IMR-90 (cell line): Measurements from ENCODE around the gene CDHR2. TPM values are rescaled to one million over a fixed set of nuclear protein-coding genes. Genes with fewer than 3 reads are reported as not detected.

ENCODE experiments used
- ATAC-seq: fragments of 200-7000 bp; cut with Tn5 transposase; 2 replicates; pipeline ENCODE4 v1.9.1; 2020; ENCODE audit warnings: low read depth, mild to moderate bottlenecking, moderate library complexity
- BruUV-seq: library from RNA; stranded (reverse); fragments of 400-500 nt; replicated peaks from 2 replicates; lab custom pipeline; 2021; lab: Mats Ljungman, UMichigan
- CTCF ChIA-PET: fragments of 300-600 bp; formaldehyde crosslinking; extraction: SDS; loops from one replicate; lab custom pipeline; 2021; ENCODE audit warnings: antibody characterized with exemption; lab: Yijun Ruan, JAX
- POLR2A ChIA-PET: fragments of 300-600 bp; sonication (Branson Sonifier 250); formaldehyde crosslinking; loops from one replicate; lab custom pipeline; 2022; ENCODE audit warnings: antibody characterized with exemption; ENCODE audit not compliant: unreplicated experiment; lab: Charles Lee
- DNase-seq: peaks from one replicate; pipeline ENCODE4 v3.0.0; 2013
- H2AFZ ChIP-seq: replicated peaks from 2 replicates; pipeline ENCODE3; 2013; ENCODE audit warnings: low read length, mild to moderate bottlenecking; ENCODE audit not compliant: poor library complexity
- H2AK5ac ChIP-seq: 2 replicates; pipeline ENCODE4 v1.6.1; 2013; ENCODE audit warnings: low read depth, low read length, inconsistent platforms
- H2AK9ac ChIP-seq: replicated peaks from 2 replicates; pipeline ENCODE3; 2013; ENCODE audit warnings: mild to moderate bottlenecking, low read depth, low read length, moderate library complexity; ENCODE audit not compliant: poor library complexity
- H2BK120ac ChIP-seq: 2 replicates; pipeline ENCODE4 v1.6.1; 2013; ENCODE audit warnings: low read depth, low read length, inconsistent platforms
- H2BK15ac ChIP-seq: 3 replicates; pipeline ENCODE4 v1.6.1; 2013; ENCODE audit warnings: low read depth, low read length, inconsistent platforms
- H2BK20ac ChIP-seq: 2 replicates; pipeline ENCODE4 v1.6.1; 2013; ENCODE audit warnings: low read depth, mild to moderate bottlenecking, inconsistent platforms, low read length, moderate library complexity
- H2BK5ac ChIP-seq: 2 replicates; pipeline ENCODE4 v1.6.1; 2013; ENCODE audit warnings: mild to moderate bottlenecking, low read depth, low read length, inconsistent platforms; ENCODE audit not compliant: poor library complexity, severe bottlenecking
- H3K14ac ChIP-seq: replicated peaks from 2 replicates; pipeline ENCODE4 v1.6.1; 2013; ENCODE audit warnings: low read depth, low read length, inconsistent platforms
- H3K18ac ChIP-seq: 2 replicates; pipeline ENCODE4 v1.6.1; 2013; ENCODE audit warnings: low read depth, low read length, control low read depth
- H3K23ac ChIP-seq: 2 replicates; pipeline ENCODE4 v1.6.1; 2013; ENCODE audit warnings: low read depth, low read length, inconsistent platforms
- H3K27ac ChIP-seq: 2 replicates; pipeline ENCODE4 v1.5.1; 2013; ENCODE audit warnings: mild to moderate bottlenecking, control low read depth, low read length; ENCODE audit not compliant: insufficient read depth
- H3K27me3 ChIP-seq: 2 replicates; pipeline ENCODE4 v1.6.1; 2013; ENCODE audit warnings: low read length; ENCODE audit not compliant: control insufficient read depth, insufficient read depth
- H3K36me3 ChIP-seq: 2 replicates; pipeline ENCODE4 v1.6.1; 2013; ENCODE audit warnings: low read length, mixed read lengths; ENCODE audit not compliant: control insufficient read depth, insufficient read depth
- H3K4ac ChIP-seq: 2 replicates; pipeline ENCODE4 v1.6.1; 2013; ENCODE audit warnings: low read depth, low read length, inconsistent platforms
- H3K4me1 ChIP-seq: 2 replicates; pipeline ENCODE4 v1.6.1; 2013; ENCODE audit warnings: low read length, mixed read lengths; ENCODE audit not compliant: control insufficient read depth, insufficient read depth
- H3K4me2 ChIP-seq: 2 replicates; pipeline ENCODE4 v1.6.1; 2013; ENCODE audit warnings: low read depth, mild to moderate bottlenecking, control low read depth, low read length, moderate library complexity
- H3K4me3 ChIP-seq: 2 replicates; pipeline ENCODE4 v1.5.1; 2013; ENCODE audit warnings: low read depth, mild to moderate bottlenecking, control low read depth, low read length, moderate library complexity; ENCODE audit not compliant: insufficient read depth
- H3K56ac ChIP-seq: 2 replicates; pipeline ENCODE4 v1.6.1; 2013; ENCODE audit warnings: low read length, inconsistent platforms; ENCODE audit not compliant: insufficient read depth; ENCODE audit errors: extremely low read depth
- H3K79me1 ChIP-seq, 2 experiments: 2 replicates each; pipeline ENCODE4 v1.6.1; 2013; ENCODE audit warnings: low read length in 2 of 2, inconsistent platforms in 1 of 2, low read depth in 1 of 2
- H3K9ac ChIP-seq: 2 replicates; pipeline ENCODE4 v1.6.1; 2013; ENCODE audit warnings: low read depth, low read length, control low read depth
- H3K9me1 ChIP-seq: 2 replicates; pipeline ENCODE4 v1.6.1; 2013; ENCODE audit warnings: low read length, inconsistent platforms; ENCODE audit not compliant: insufficient read depth
- H3K9me3 ChIP-seq: 2 replicates; pipeline ENCODE4 v1.6.1; 2013; ENCODE audit warnings: low read length; ENCODE audit not compliant: control insufficient read depth, insufficient read depth
- H4K20me1 ChIP-seq: 2 replicates; pipeline ENCODE4 v1.6.1; 2013; ENCODE audit warnings: low read length, inconsistent platforms; ENCODE audit not compliant: insufficient read depth
- H4K5ac ChIP-seq: 2 replicates; pipeline ENCODE4 v1.6.1; 2013; ENCODE audit warnings: mild to moderate bottlenecking, low read depth, low read length, control low read depth
- H4K8ac ChIP-seq, 2 experiments: 2 replicates each; pipeline ENCODE4 v1.6.1; 2013; ENCODE audit warnings: low read depth in 2 of 2, low read length in 2 of 2, control low read depth in 1 of 2, inconsistent platforms in 1 of 2
- H4K91ac ChIP-seq: 2 replicates; pipeline ENCODE4 v1.6.1; 2013; ENCODE audit warnings: low read depth, low read length, inconsistent platforms; ENCODE audit not compliant: insufficient read depth
- BHLHE40 ChIP-seq: fragments of 150-350 bp; IDR thresholded peaks from 2 replicates; pipeline ENCODE4 v1.6.1; 2016; ENCODE audit warnings: mild to moderate bottlenecking, low read depth, low read length
- CEBPB ChIP-seq: IDR thresholded peaks from 2 replicates; pipeline ENCODE4 v1.6.1; 2012; ENCODE audit warnings: low read depth, low read length, improper control_type of control experiment
- CHD1 ChIP-seq: IDR thresholded peaks from 2 replicates; pipeline ENCODE4 v1.6.1; 2012; ENCODE audit warnings: low read depth, low read length, improper control_type of control experiment
- FOS ChIP-seq: fragments of 150-350 bp; IDR thresholded peaks from 2 replicates; pipeline ENCODE4 v1.6.1; 2016; ENCODE audit warnings: low read depth, low read length
- MAFK ChIP-seq: IDR thresholded peaks from 2 replicates; pipeline ENCODE4 v1.6.1; 2012; ENCODE audit warnings: low read depth, low read length, improper control_type of control experiment
- MAZ ChIP-seq: IDR thresholded peaks from 2 replicates; pipeline ENCODE4 v1.6.1; 2012; ENCODE audit warnings: low read depth, mild to moderate bottlenecking, low read length, improper control_type of control experiment, moderate library complexity, borderline replicate concordance
- MXI1 ChIP-seq: IDR thresholded peaks from 2 replicates; pipeline ENCODE4 v1.6.1; 2012; ENCODE audit warnings: low read depth, mild to moderate bottlenecking, low read length, moderate library complexity, borderline replicate concordance
- NFE2L2 ChIP-seq: fragments of 150-350 bp; IDR thresholded peaks from 2 replicates; pipeline ENCODE4 v1.6.1; 2016; ENCODE audit warnings: low read depth, mild to moderate bottlenecking, low read length
- POLR2A ChIP-seq: IDR thresholded peaks from 2 replicates; pipeline ENCODE4 v1.6.1; 2012; ENCODE audit warnings: mild to moderate bottlenecking, low read depth, low read length
- RAD21 ChIP-seq: IDR thresholded peaks from 2 replicates; pipeline ENCODE4 v1.6.1; 2012; ENCODE audit warnings: low read length, improper control_type of control experiment
- RCOR1 ChIP-seq: IDR thresholded peaks from 2 replicates; pipeline ENCODE4 v1.6.1; 2012; ENCODE audit warnings: mild to moderate bottlenecking, low read length, improper control_type of control experiment; ENCODE audit not compliant: insufficient replicate concordance
- RFX5 ChIP-seq: IDR thresholded peaks from 2 replicates; pipeline ENCODE4 v1.8.0; 2012; ENCODE audit warnings: low read depth, mild to moderate bottlenecking, low read length, moderate library complexity
- SMC3 ChIP-seq: fragments of 150-350 bp; IDR thresholded peaks from 2 replicates; pipeline ENCODE4 v1.6.1; 2016; ENCODE audit warnings: low read depth, mild to moderate bottlenecking, antibody characterized with exemption, low read length, moderate library complexity
- WGBS, 2 experiments: methylation state at CpG; one replicate each; pipeline versions ENCODE4 v1.1.5 to v1.1.7; 2013; ENCODE audit warnings: missing lambda C conversion rate in 2 of 2; ENCODE audit not compliant: insufficient read length in 1 of 2; ENCODE audit errors: extremely low coverage in 2 of 2; 5-methylcytosine and 5-hydroxymethylcytosine counted together
- dilution Hi-C: fragments of 300-500 bp; cut with HindIII; formaldehyde crosslinking; loops from one replicate; pipeline ENCODE4 v1.14.3; 2018; ENCODE audit warnings: low sequenced_read_pairs; ENCODE audit not compliant: unreplicated experiment
- in situ Hi-C: fragments of 300-500 bp; cut with MboI; formaldehyde crosslinking; loops from 3 replicates; pipeline ENCODE4 v1.14.3; 2019; ENCODE audit warnings: low sequenced_read_pairs, inconsistent platforms, mixed read lengths
- intact Hi-C: fragments of 100-400 bp; cut with micrococcal nuclease; formaldehyde crosslinking; loops from 2 replicates; pipeline ENCODE4 v1.10.0; 2022
- polyA plus RNA-seq, 3 experiments: library from polyadenylated mRNA; depleted of rRNA; stranded (reverse); fragments of >200 nt; gene quantifications; 2 replicates each; pipeline ENCODE4 v1.2.3, GENCODE V29; 2012; ENCODE audit warnings: low replicate concordance in 1 of 3
- total RNA-seq: library from RNA; depleted of rRNA; stranded (reverse); fragments of >200 nt; gene quantifications from 2 replicates; pipeline ENCODE4 v1.2.3, GENCODE V29; 2012
- TF ChIP-seq, protein P1 (sequence below): fragments of 150-350 bp; IDR thresholded peaks from 2 replicates; pipeline ENCODE4 v1.6.1; 2016; ENCODE audit warnings: low read depth, mild to moderate bottlenecking, low read length, moderate library complexity, borderline replicate concordance
- TF ChIP-seq, protein P2 (sequence below): conservative IDR thresholded peaks from 2 replicates; pipeline ENCODE4 v1.5.1; 2012; ENCODE audit warnings: mild to moderate bottlenecking, low read depth, low read length, improper control_type of control experiment
- TF ChIP-seq, protein P3 (sequence below): fragments of 150-350 bp; IDR thresholded peaks from 2 replicates; pipeline ENCODE4 v1.6.1; 2017; ENCODE audit warnings: mild to moderate bottlenecking, antibody characterized with exemption, low read length, low read depth

Gene CDHR2
- total and polyA plus RNA-seq, 2 of the 4 experiments (the other 2 are of a cell fraction) = not detected

DNA sequence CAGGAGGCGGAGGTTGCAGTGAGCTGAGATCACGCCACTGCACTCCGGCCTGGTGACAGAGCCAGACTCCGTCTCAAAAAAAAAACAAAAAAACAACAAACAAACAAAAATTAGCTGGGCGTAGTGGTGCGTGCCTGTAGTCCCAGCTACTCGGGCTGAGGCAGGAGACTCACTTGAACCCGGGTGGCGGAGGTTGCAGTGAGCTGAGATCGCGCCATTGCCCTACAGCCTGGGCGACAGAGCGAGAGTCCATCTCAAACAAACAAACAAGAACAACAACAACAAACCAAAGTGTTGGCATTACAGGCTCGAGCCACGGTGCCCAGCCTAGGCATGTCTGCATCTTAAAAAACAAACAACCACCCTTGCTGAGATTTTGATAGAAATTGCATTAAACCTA lies 24.2 kb upstream of the CDHR2 start:
- no peak overlapping the region for H3K18ac ChIP-seq
- H3K27ac ChIP-seq = no peak overlapping the region
- H2BK5ac ChIP-seq = no peak overlapping the region
- no peak overlapping the region for H4K91ac ChIP-seq
- no peak for DNase-seq
- no peak overlapping the region for H3K4ac ChIP-seq
- ATAC-seq = no peak
- intact Hi-C loops = no loop called here
- no peak overlapping the region for H3K14ac ChIP-seq
- POLR2A ChIA-PET = no interaction called here
- no peaks in the 10 kb centered on the region for H3K4me1 ChIP-seq
- H2BK120ac ChIP-seq = no peak overlapping the region
- no peak overlapping the region for H3K56ac ChIP-seq
- H3K23ac ChIP-seq = no peak overlapping the region
- H3K4me3 ChIP-seq = no peak overlapping the region
- CTCF ChIA-PET = no interaction called here
- no peak overlapping the region for H2AK5ac ChIP-seq
- no peaks in the 10 kb centered on the region for H3K9me3 ChIP-seq
- H4K8ac ChIP-seq = no peak overlapping the region
- H3K36me3 ChIP-seq = peaks cover 30% of the 10 kb centered on the region
- no peak overlapping the region for H2AK9ac ChIP-seq
- H4K5ac ChIP-seq = no peak overlapping the region
- dilution Hi-C loops = no loop called here
- H3K4me2 ChIP-seq = no peak overlapping the region
- no peaks in the 10 kb centered on the region for H4K20me1 ChIP-seq
- no peak overlapping the region for H2BK15ac ChIP-seq
- no peaks in the 10 kb centered on the region for H3K9me1 ChIP-seq
- H3K79me1 ChIP-seq = no peaks in the 10 kb centered on the region
- in situ Hi-C loops = no loop called here
- BruUV-seq = no TSS peak
- H2AFZ ChIP-seq = no peak overlapping the region
- H2BK20ac ChIP-seq = no peak overlapping the region
- H3K9ac ChIP-seq = no peak overlapping the region
- TF ChIP-seq POLR2A = no peak
- TF ChIP-seq SMC3 = no peak
- no peak for TF ChIP-seq RAD21
- TF ChIP-seq RFX5 = no peak
- TF ChIP-seq, protein P1, sequence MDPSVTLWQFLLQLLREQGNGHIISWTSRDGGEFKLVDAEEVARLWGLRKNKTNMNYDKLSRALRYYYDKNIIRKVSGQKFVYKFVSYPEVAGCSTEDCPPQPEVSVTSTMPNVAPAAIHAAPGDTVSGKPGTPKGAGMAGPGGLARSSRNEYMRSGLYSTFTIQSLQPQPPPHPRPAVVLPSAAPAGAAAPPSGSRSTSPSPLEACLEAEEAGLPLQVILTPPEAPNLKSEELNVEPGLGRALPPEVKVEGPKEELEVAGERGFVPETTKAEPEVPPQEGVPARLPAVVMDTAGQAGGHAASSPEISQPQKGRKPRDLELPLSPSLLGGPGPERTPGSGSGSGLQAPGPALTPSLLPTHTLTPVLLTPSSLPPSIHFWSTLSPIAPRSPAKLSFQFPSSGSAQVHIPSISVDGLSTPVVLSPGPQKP = no peak
- TF ChIP-seq, protein P2, sequence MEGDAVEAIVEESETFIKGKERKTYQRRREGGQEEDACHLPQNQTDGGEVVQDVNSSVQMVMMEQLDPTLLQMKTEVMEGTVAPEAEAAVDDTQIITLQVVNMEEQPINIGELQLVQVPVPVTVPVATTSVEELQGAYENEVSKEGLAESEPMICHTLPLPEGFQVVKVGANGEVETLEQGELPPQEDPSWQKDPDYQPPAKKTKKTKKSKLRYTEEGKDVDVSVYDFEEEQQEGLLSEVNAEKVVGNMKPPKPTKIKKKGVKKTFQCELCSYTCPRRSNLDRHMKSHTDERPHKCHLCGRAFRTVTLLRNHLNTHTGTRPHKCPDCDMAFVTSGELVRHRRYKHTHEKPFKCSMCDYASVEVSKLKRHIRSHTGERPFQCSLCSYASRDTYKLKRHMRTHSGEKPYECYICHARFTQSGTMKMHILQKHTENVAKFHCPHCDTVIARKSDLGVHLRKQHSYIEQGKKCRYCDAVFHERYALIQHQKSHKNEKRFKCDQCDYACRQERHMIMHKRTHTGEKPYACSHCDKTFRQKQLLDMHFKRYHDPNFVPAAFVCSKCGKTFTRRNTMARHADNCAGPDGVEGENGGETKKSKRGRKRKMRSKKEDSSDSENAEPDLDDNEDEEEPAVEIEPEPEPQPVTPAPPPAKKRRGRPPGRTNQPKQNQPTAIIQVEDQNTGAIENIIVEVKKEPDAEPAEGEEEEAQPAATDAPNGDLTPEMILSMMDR = no peak
- no peak for TF ChIP-seq NFE2L2
- TF ChIP-seq MAZ = no peak
- TF ChIP-seq, protein P3, sequence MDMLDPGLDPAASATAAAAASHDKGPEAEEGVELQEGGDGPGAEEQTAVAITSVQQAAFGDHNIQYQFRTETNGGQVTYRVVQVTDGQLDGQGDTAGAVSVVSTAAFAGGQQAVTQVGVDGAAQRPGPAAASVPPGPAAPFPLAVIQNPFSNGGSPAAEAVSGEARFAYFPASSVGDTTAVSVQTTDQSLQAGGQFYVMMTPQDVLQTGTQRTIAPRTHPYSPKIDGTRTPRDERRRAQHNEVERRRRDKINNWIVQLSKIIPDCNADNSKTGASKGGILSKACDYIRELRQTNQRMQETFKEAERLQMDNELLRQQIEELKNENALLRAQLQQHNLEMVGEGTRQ = no peak
- no peak for TF ChIP-seq CEBPB
- TF ChIP-seq BHLHE40 = no peak
- no peak for TF ChIP-seq MAFK
- no peak for TF ChIP-seq FOS
- no peak for TF ChIP-seq CHD1
- TF ChIP-seq MXI1 = no peak
- no peak for TF ChIP-seq RCOR1
- no peaks in the 10 kb centered on the region for H3K27me3 ChIP-seq
- 87% methylated on average over 3 of the region's 15 CpGs; no CpG with 5 or more reads in 1 of the 2 experiments for WGBS, 2 experiments
